Measurements from ENCODE around the gene RALGPS1.

RALGPS1 gene

DNA sequence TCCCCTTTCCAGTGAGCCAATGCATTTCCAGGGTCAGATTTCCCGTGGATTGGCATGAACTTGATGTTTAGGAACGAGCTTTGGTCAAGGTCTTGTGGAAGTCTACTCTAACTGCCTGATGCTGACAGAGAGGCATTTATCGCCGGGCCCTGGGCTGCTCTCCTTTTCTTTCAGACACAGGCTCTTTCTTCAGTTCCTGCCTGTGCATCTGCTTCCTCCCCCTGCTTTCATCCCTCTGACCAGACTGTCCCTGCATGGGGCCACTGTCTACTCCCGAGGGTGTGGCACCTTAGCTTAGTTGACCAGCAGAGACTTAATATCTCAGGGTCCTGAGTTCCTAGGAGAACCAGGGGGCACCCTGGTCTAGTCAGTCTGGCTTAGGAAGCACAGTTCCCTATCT lies 41.2 kb downstream of the RALGPS1 start:
- in situ Hi-C loops (cut with MboI; ENCODE audit: low pct_unique_long_range_greater_than_20kb, low sequenced_read_pairs, unreplicated experiment) = no loop called here
- no peak for DNase-seq (ENCODE audit: low spot score)
- TF ChIP-seq, protein P1, sequence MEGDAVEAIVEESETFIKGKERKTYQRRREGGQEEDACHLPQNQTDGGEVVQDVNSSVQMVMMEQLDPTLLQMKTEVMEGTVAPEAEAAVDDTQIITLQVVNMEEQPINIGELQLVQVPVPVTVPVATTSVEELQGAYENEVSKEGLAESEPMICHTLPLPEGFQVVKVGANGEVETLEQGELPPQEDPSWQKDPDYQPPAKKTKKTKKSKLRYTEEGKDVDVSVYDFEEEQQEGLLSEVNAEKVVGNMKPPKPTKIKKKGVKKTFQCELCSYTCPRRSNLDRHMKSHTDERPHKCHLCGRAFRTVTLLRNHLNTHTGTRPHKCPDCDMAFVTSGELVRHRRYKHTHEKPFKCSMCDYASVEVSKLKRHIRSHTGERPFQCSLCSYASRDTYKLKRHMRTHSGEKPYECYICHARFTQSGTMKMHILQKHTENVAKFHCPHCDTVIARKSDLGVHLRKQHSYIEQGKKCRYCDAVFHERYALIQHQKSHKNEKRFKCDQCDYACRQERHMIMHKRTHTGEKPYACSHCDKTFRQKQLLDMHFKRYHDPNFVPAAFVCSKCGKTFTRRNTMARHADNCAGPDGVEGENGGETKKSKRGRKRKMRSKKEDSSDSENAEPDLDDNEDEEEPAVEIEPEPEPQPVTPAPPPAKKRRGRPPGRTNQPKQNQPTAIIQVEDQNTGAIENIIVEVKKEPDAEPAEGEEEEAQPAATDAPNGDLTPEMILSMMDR (IDR thresholded peaks at IDR 0.05; ENCODE audit: extremely low read depth, insufficient read depth, missing control alignments) = no peak

DNA sequence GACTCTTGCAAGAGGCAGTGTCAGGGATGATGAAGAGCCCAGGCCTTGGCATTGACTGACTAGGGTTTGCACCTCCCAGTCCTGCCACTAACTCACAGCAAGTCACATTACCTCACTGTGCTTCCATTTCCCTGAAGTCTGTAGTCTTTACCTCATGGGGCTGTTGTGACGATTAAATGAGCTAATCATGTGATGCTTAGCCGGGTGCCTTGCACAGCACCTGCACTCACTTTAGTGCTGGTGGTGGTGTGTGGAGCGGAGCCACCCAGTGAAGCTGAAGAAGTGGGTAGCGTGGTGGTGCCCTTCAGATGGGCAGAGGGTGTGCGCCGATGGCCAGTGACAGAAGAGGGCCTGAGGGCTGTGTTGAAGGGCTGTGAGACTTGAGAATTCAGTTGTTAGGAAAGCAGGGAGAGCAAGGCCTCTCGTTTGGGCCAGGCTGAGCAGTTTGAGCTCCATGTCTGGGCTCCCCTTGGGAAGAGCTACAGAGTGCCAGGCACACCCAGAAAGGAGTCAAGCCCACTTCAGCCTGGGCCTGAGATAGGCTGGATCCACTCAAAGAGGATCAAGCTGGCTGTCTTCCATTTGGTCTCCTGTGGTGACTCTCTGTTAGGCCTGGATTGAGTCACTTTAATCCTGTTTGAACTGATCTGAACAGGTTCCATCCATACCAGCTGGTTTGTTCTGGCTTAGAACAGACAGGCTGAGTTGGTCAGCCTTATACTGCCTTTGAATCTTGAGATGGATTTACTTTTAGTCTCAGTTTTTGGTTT lies 42.5 kb downstream of the RALGPS1 start:
- TF ChIP-seq, protein P1 (IDR thresholded peaks at IDR 0.05; ENCODE audit: extremely low read depth, insufficient read depth, missing control alignments) = no peak
- DNase-seq (ENCODE audit: low spot score) = no peak
- in situ Hi-C loops (cut with MboI; ENCODE audit: low pct_unique_long_range_greater_than_20kb, low sequenced_read_pairs, unreplicated experiment) = no loop called here

DNA sequence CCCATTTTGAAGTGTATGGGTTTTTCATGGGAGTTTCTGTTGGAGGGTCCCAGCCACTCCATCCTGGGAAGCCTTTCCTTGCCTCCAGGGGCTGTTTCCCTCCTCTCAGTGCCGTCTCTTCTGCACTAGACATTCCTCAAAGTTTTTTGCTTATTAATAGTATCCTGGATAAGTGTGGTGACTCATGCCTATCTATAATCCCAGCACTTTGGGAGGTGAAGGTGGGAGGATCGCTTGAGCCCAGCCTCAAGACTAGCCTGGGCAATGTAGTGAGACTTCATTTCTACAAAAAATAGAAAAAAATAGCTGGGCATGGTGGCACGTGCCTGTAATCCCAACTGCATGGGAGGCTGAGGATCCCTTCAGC lies 43.1 kb downstream of the RALGPS1 start:
- TF ChIP-seq, protein P1 (IDR thresholded peaks at IDR 0.05; ENCODE audit: extremely low read depth, insufficient read depth, missing control alignments) = no peak
- DNase-seq (ENCODE audit: low spot score) = no peak
- in situ Hi-C loops (cut with MboI; ENCODE audit: low pct_unique_long_range_greater_than_20kb, low sequenced_read_pairs, unreplicated experiment) = no loop called here

DNA sequence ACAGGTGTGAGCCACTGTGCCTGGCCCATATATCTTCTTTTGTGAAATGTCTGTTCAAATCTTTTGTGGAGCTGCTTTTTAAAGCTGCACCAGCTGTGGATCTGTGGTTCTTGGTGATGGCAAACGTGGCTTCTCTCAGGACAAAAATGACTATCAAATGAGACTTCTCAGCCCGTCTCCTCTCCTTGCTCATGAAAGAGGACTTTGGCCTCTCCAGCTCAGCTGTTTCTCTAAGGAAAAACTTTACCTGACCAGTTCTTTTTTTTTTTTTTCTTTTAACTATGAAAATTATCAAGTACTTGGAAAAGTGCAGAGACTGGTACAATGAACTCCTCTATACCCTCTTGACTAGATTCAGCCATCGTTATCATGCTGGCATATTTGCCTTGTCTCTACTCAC lies 44.8 kb downstream of the RALGPS1 start:
- no peak for DNase-seq (ENCODE audit: low spot score)
- TF ChIP-seq, protein P1 (IDR thresholded peaks at IDR 0.05; ENCODE audit: extremely low read depth, insufficient read depth, missing control alignments) = no peak
- in situ Hi-C loops (cut with MboI; ENCODE audit: low pct_unique_long_range_greater_than_20kb, low sequenced_read_pairs, unreplicated experiment) = no loop called here

DNA sequence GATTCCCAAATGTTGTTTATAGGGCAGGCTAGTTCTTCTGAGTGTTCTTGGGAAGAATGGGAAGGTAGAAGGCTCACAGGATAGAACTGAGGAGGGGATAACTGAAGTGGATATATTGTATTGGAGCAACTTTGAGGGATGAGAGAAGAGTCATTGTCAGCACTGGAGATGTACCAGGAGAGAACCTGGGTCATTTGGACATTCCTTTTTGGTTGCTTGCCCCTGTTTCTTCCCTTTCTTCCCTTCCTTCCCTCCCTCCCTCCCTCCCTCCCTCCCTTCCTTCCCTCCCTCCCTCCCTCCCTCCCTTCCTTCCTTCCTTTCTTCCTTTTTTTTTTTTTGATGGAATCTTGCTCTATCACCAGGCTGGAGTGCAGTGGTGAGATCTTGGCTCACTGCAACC lies 45.3 kb downstream of the RALGPS1 start:
- DNase-seq (ENCODE audit: low spot score) = no peak
- in situ Hi-C loops (cut with MboI; ENCODE audit: low pct_unique_long_range_greater_than_20kb, low sequenced_read_pairs, unreplicated experiment) = loop anchor here (10.0 kb wide), 1 partner anchor 235 kb away; no protein-coding TSS in a partner anchor
- TF ChIP-seq, protein P1 (IDR thresholded peaks at IDR 0.05; ENCODE audit: extremely low read depth, insufficient read depth, missing control alignments) = no peak

DNA sequence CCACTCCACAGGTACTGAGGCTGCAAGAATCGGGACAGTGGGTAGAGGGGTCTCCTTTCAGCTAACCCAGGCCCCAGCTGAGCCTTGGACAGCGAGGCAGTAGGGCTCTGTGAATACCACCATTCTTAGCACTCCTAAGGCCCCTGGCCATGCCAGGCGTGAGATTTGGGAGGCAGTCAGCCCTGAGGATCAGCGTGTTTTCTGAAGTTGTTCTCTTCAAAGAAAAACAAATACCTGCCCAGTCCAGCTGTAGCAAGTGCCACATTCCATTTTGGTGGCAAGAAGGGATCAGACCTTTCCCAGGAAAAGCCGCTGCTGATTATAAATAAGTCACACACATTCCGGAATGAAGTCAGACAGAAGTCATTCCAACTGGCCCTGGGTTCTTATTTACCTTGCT lies 47.8 kb downstream of the RALGPS1 start:
- DNase-seq (ENCODE audit: low spot score) = no peak
- in situ Hi-C loops (cut with MboI; ENCODE audit: low pct_unique_long_range_greater_than_20kb, low sequenced_read_pairs, unreplicated experiment) = loop anchor here (10.0 kb wide), 1 partner anchor 232 kb away; no protein-coding TSS in a partner anchor

More for the DNA sequence above, 47.8 kb downstream of the RALGPS1 start:
- TF ChIP-seq, protein P1 (IDR thresholded peaks at IDR 0.05; ENCODE audit: extremely low read depth, insufficient read depth, missing control alignments) = no peak
